Activated naive CD4-positive, alpha-beta T cell treated with anti-CD3 and anti-CD28 coated beads, Interleukin-2, amount 10 ng/mL, durations not matched to agents 7 days and 5 days (primary cell): ENCODE data around the gene CD177.
"Not testable (repeated sequence)": the region's sequence is repeated elsewhere in the genome, so short reads cannot be mapped to it uniquely, and the experiment has no call there.

ENCODE experiments used
- CTCF ChIA-PET: fragments of 350-600 bp; sonication (Branson Sonifier 250); formaldehyde crosslinking; loops from one replicate; lab custom pipeline; 2021; ENCODE audit warnings: antibody characterized with exemption; lab: Charles Lee
- DNase-seq: peaks from one replicate; pipeline ENCODE4 v3.0.0-alpha.2; 2020
- H3K27ac Mint-ChIP-seq: one replicate; pipeline ENCODE4 v1.8.0; 2021; ENCODE audit warnings: mild to moderate bottlenecking, moderate library complexity, mixed read lengths
- H3K27me3 Mint-ChIP-seq: one replicate; pipeline ENCODE4 v1.8.0; 2021; ENCODE audit warnings: mild to moderate bottlenecking, mixed read lengths
- H3K36me3 Mint-ChIP-seq: one replicate; pipeline ENCODE4 v1.8.0; 2021; ENCODE audit warnings: mixed read lengths
- H3K4me1 Mint-ChIP-seq: one replicate; pipeline ENCODE4 v1.8.0; 2021; ENCODE audit warnings: mixed read lengths
- H3K4me3 Mint-ChIP-seq: one replicate; pipeline ENCODE4 v1.8.0; 2021; ENCODE audit warnings: mild to moderate bottlenecking, moderate library complexity, mixed read lengths
- H3K9me3 Mint-ChIP-seq: one replicate; pipeline ENCODE4 v1.8.0; 2021; ENCODE audit warnings: mixed read lengths

Gene CD177

DNA sequence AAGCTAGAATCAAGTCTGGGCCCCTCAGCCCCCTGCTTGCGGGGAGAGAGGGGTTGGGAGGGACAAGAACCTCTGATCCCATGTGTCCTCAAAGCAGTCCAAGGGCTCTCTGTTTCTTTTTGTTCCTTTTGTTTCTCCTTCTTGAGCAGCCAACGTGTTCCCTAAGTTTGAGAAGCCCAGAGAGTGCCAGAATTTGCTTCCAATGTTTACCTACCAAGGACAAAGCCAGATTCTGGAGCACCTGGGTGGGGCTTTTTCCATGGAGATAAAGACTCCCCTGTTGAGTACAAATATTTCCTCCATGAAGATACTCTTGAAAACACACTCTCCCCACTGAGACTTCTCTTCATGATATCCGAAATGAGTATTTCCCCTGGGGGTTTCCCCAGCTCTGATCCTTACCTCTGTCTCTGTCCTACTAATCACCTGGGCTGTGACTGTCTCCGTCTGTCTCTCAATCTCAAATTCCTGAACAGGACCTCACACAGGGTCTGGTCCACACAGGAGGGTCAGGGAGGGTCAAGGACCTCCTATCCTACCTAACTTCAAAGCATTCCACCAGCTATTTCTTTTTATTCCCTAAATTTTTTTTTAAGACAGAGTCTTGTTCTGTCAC lies 27.4 kb downstream of the CD177 start:
- Mint-ChIP-seq H3K27ac (no peak overlapping the region), H3K27me3 (peaks cover 3% of the 10 kb centered on the region), H3K4me1 (no peaks in the 10 kb centered on the region), H3K36me3 (no peaks in the 10 kb centered on the region), H3K9me3 (no peaks in the 10 kb centered on the region), H3K4me3 (no peak overlapping the region)
- CTCF ChIA-PET = no interaction called here
- no peak for DNase-seq

DNA sequence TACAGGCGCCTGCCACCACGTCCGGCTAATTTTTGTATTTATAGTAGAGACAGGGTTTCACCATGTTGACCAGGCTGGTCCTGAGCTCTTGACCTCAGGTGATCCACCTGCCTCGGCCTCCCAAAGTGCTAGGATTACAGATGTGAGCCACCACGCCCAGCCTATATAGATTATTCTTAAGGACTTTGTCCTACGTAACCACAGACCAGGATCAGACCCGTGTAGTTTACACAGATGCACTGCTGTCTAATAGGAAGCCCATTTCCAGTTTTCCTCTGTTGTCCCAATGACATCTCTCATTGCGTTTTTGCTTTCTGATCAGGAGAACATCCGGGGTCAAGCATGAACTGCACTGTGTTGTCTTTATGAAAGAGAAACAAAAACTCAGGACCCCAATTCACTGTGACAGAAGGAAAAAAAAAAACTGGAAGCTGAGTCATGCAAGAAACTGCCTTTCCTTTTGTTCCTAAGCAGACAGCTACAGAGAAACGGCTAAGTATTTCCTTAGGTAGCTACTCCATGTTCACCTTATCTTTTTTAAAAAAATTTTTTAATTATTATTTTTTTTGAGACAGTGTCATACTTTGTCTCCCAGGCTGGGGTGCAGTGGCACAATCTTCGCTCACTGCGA lies 29.2 kb downstream of the CD177 start:
- H3K4me3 Mint-ChIP-seq, H3K27ac Mint-ChIP-seq, H3K4me1 Mint-ChIP-seq, H3K36me3 Mint-ChIP-seq, CTCF ChIA-PET, DNase-seq, H3K27me3 Mint-ChIP-seq, H3K9me3 Mint-ChIP-seq: not testable (repeated sequence)

DNA sequence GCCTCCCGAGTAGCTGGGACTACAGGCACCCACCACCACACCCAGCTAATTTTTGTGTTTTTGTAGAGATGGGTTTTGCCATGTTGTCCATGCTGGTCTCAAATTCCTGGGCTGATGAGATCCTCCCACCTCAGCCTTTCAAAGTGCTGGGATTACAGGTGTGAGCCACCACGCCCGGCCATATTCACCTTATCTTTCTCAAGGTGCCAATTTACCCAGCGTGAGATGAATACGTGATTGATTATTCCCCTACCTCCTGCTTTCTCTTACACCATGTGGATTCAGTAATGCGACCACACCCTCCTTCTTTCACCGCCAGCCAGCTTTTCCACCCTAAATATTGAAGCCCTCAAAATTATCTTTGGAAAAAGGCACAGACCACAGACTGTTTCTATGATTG lies 29.8 kb downstream of the CD177 start:
- H3K4me1 Mint-ChIP-seq, H3K27ac Mint-ChIP-seq, H3K9me3 Mint-ChIP-seq, CTCF ChIA-PET, DNase-seq, H3K36me3 Mint-ChIP-seq, H3K4me3 Mint-ChIP-seq, H3K27me3 Mint-ChIP-seq: not testable (repeated sequence)

DNA sequence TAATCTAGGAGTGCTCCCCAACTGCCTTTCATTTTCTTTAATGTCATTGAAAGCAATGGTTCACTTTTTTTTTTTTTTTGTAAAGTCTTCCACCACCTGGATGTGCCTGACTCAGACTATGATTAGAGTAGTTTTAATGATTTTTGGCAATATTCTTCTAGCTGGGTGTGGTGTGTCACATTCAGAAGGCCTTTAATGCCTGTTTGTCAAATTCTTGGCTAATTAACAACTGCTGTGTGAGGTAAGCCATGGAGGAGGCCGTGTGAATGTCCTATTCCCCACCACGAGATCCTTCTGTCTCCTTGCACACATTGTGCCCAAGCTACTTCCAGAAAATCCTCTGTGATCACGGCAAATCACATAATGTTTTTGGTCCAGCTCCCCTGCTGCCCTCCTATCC lies 30.3 kb downstream of the CD177 start:
- H3K27ac Mint-ChIP-seq, H3K36me3 Mint-ChIP-seq, H3K4me3 Mint-ChIP-seq, CTCF ChIA-PET, H3K27me3 Mint-ChIP-seq, H3K4me1 Mint-ChIP-seq, H3K9me3 Mint-ChIP-seq, DNase-seq: not testable (repeated sequence)

DNA sequence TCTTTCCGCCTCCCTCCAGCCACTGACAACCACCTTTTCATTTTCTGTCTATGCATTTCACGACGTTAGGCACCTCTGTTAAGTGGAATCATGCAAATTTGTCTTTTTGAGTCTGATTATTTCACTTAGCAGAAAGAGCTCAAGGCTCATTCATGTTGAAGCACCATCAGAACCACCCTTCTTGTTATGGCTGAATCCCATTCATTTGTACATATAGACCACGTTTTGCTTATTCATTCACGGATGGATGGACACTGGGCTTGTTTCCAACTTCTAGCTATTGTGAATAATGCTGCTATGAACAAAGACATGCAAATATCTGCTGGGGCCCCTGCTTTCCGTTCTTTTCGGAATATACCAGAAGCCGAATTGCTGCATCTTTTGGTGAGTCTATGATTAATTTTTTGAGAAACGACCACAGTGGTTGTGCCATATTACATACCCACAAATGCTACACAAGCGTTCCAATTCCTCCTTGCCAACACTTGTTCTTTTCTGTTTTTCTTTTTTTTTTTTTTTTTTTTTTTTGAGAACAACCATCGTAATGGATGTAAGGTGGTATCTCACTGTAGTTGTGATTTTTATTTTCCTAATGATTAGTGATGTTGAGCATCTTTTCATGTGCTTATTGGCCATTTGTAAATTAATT lies 37.5 kb downstream of the CD177 start:
- H3K27me3 Mint-ChIP-seq = peaks cover 13% of the 10 kb centered on the region
- H3K4me1 Mint-ChIP-seq, H3K27ac Mint-ChIP-seq, CTCF ChIA-PET, H3K4me3 Mint-ChIP-seq, H3K9me3 Mint-ChIP-seq, H3K36me3 Mint-ChIP-seq, DNase-seq: not testable (repeated sequence)

DNA sequence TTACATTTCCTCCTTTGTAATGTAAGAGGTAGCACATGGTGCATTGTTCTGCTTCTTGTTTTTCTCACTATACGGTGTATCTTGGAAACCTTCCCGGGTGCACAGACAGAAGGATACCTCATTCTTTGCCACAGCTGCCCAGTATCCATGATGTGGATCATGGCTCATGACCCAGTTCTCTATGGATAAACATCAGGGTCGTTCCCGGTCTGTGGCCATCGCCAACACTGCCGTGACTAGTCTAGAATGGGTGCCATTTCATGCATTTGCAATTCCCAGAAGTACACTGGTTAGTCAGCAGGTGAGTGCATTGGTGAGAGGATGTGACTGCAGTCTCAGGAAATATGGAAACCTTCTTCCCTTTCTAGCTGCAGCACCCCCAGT lies 38.1 kb downstream of the CD177 start:
- H3K4me1 Mint-ChIP-seq, CTCF ChIA-PET, H3K9me3 Mint-ChIP-seq, H3K36me3 Mint-ChIP-seq, H3K4me3 Mint-ChIP-seq, DNase-seq, H3K27ac Mint-ChIP-seq: not testable (repeated sequence)
- peaks cover 13% of the 10 kb centered on the region for H3K27me3 Mint-ChIP-seq

DNA sequence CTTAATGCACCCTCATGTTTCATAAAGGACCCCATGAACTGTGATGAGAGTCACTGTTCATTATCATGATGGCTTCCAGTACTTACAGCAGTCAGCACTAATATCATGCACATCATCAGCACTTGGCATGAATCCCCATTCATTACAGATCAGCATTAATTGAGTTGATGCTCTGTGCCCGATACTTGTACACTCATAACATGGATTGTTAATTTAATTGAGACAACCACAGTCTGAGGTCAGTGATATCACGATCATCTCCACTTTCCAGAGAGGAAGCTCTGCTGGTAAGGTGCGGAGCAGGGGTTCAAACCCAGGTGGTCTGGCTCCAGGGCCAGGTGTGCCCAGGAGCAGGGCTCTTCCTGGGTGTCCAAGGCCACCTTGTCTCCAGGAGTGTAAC lies 40.0 kb downstream of the CD177 start:
- H3K27ac Mint-ChIP-seq, H3K4me1 Mint-ChIP-seq, H3K9me3 Mint-ChIP-seq, H3K36me3 Mint-ChIP-seq, DNase-seq, H3K4me3 Mint-ChIP-seq, CTCF ChIA-PET: not testable (repeated sequence)
- H3K27me3 Mint-ChIP-seq = peaks cover 13% of the 10 kb centered on the region

DNA sequence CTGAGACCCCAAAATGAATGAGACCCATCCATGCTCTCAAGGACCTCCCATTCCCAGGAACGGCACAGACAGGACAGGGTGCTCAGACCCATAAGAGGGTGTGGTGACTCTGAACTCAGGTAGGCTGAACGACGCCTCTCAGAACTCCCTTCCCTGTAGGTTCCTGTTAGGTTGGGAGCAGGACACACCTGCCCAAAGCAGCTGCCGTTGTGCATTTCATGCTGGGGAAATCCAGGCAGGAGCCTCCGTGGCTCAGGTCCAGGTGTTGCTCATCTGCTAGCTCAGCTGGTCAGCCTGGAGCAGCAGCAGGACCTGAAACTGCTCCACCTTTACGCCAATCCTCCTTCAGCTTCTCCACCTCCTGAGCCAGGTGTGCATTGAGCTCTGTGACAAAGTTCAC lies 42.1 kb downstream of the CD177 start:
- Mint-ChIP-seq H3K4me1 (no peaks in the 10 kb centered on the region), H3K4me3 (no peak overlapping the region), H3K27me3 (peaks cover 7% of the 10 kb centered on the region), H3K27ac (no peak overlapping the region), H3K36me3 (no peaks in the 10 kb centered on the region), H3K9me3 (no peaks in the 10 kb centered on the region)
- CTCF ChIA-PET = interaction anchor here (0.7 kb wide), 1 partner anchor 74 kb away, joined by 3 read pairs; no protein-coding TSS in a partner anchor
- no peak for DNase-seq

DNA sequence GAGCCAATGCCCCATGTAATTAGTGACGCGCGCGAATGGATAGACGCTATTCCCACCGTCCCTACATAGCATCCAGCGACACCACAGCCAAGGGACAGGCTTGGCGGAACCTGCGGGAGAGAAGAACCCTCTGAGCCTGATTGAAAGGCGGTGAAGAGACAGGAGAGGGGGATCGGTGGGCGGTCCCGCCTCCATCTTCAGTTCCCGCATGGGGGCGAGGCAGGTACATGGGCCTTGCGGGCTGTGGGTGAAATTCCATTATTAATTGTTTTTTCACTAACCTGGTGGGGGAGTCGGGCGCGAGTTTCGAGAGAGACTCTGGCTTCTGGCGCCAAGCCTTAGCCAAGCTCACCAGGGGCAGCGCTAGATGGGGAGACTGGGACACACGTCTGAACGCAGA lies 52.8 kb downstream of the CD177 start:
- Mint-ChIP-seq H3K36me3 (no peaks in the 10 kb centered on the region), H3K27ac (no peak overlapping the region), H3K9me3 (peaks cover 1% of the 10 kb centered on the region), H3K27me3 (peaks cover 4% of the 10 kb centered on the region), H3K4me3 (no peak overlapping the region), H3K4me1 (no peaks in the 10 kb centered on the region)
- CTCF ChIA-PET = no interaction called here
- DNase-seq = no peak

DNA sequence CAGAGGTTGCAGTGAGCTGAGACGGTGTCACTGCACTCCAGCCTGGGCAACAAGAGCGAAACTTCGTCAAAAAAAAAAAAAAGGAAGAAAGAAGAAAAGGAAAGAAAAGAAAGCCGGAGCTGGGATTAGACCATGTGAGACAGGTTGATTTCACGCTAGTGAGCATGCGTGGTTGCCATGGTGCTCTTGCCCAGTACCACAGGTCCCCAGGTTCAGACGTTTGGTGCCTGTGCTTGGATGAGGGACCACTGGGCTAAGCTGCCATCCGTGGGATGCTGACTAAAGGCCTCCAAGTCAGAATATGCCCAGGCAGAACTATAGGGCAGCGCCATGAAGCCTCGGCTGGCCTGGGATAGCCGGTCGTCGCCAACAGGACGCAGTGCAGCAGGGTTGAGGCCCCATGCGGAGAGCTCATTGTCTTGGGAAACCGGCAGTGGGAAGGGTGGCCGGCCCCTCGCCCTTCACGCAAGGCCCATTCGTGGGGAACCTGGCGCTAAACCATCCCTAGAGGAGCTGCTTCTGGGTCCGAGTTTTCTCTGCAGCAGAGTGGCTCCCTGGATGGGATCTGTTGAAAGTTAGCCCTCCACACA lies 54.0 kb downstream of the CD177 start:
- no peak overlapping the region for H3K4me3 Mint-ChIP-seq
- H3K9me3 Mint-ChIP-seq = peaks cover 1% of the 10 kb centered on the region
- H3K4me1 Mint-ChIP-seq = no peaks in the 10 kb centered on the region
- H3K36me3 Mint-ChIP-seq = no peaks in the 10 kb centered on the region
- CTCF ChIA-PET = no interaction called here
- DNase-seq = no peak
- H3K27ac Mint-ChIP-seq = no peak overlapping the region
- peaks cover 4% of the 10 kb centered on the region for H3K27me3 Mint-ChIP-seq

DNA sequence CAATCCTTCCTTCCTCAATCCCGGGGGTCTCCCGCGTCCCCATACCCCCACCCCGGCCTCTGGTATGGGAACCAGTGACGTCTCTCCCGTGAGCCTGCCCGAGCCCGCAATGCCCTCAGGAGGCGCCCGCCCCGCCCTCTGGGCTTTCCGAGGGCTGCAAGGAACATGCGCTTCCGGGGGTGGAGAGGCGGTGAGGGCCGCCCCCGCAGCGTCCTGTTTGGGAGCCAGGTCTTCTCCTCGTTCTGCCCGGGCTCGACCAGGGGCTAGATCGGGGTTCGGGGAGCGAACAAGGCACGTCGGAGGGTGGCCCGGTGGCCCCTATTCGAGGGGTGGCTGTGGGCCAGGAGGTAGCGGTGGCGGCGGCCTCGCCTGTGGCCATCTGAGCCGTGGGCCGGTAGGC lies 54.6 kb downstream of the CD177 start:
- Mint-ChIP-seq H3K4me1 (no peaks in the 10 kb centered on the region), H3K4me3 (no peak overlapping the region), H3K9me3 (peaks cover 1% of the 10 kb centered on the region), H3K27me3 (peaks cover 4% of the 10 kb centered on the region), H3K27ac (no peak overlapping the region), H3K36me3 (no peaks in the 10 kb centered on the region)
- no peak for DNase-seq
- CTCF ChIA-PET = no interaction called here

DNA sequence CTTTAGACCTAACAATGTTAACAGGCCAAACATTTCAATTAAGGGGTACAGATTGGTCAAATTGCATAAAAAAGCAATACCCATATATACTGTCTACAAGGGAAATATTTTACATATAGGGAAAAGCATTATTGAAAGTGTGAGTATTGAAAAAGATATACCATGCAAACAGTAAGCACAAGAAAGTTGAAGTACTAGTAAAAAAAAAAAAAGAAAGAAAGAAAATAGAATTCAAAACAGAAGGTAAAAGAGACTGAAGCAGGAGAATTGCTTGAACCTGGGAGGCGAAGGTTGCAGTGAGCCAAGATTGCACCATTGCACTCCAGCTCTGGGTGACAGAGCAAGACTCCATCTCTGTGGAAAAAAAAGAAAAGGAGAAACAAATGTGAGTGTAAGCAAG lies 55.9 kb downstream of the CD177 start:
- Mint-ChIP-seq H3K27me3 (peaks cover 4% of the 10 kb centered on the region), H3K27ac (no peak overlapping the region), H3K36me3 (no peaks in the 10 kb centered on the region), H3K4me1 (no peaks in the 10 kb centered on the region), H3K4me3 (no peak overlapping the region), H3K9me3 (peaks cover 1% of the 10 kb centered on the region)
- no peak for DNase-seq
- CTCF ChIA-PET = no interaction called here

DNA sequence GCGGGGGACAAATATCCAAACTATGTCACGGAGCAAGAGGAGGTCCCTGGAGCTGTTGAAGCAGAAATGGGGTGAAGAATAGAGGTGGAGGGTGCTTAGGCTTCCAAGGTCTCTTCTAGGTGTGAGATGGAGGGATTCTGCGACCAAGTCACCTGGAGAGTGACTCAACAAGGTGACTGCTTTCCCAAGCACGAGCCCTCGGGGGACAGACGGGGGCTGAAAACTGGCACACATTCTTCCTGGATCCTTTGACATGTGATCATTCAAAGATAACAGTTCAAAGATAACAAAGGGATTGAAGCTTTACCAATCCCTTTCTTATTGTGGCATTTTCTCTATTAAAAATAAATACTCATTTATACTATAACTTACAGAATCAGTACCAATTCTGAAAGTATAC lies 59.0 kb downstream of the CD177 start:
- Mint-ChIP-seq H3K9me3 (peaks cover 1% of the 10 kb centered on the region), H3K27me3 (no peaks in the 10 kb centered on the region), H3K4me3 (no peak overlapping the region), H3K36me3 (no peaks in the 10 kb centered on the region), H3K4me1 (no peaks in the 10 kb centered on the region), H3K27ac (no peak overlapping the region)
- DNase-seq = no peak
- CTCF ChIA-PET = no interaction called here
